ENCODE results near the gene ZNF732.

DNA sequence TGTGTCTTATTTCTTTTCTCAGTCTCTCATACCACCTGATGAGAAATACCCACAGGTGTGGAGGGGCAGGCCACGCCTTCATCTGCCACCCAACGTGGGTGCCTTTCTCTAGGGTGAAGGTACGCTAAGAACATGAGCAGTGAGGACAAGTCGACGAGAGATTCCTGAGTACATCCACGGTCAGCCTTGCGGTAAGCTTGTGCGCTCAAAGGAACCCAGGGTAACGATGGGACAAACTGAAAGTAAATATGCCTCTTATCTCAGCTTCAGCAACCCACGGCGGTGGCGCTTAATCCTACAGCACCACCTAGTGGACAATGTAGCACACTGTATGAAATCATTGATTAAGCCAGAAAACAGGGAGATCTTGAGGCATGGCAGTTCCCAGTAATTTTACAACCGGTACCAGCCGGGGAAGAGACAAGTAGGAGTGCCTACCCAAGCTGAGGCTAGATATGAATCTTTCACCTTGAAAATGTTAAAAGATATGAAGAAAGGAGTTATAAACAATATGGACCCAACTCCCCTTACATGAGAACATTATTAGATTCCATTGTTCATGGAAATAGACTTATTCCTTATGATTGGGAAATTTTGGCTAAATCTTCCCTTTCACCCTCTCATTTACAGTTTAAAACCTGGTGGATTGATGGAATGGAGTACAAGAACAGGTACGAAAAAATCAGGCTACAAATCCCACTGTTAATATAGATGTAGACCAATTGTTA, 63.0 kb downstream of the ZNF732 start:
- TF ChIP-seq, protein P1, sequence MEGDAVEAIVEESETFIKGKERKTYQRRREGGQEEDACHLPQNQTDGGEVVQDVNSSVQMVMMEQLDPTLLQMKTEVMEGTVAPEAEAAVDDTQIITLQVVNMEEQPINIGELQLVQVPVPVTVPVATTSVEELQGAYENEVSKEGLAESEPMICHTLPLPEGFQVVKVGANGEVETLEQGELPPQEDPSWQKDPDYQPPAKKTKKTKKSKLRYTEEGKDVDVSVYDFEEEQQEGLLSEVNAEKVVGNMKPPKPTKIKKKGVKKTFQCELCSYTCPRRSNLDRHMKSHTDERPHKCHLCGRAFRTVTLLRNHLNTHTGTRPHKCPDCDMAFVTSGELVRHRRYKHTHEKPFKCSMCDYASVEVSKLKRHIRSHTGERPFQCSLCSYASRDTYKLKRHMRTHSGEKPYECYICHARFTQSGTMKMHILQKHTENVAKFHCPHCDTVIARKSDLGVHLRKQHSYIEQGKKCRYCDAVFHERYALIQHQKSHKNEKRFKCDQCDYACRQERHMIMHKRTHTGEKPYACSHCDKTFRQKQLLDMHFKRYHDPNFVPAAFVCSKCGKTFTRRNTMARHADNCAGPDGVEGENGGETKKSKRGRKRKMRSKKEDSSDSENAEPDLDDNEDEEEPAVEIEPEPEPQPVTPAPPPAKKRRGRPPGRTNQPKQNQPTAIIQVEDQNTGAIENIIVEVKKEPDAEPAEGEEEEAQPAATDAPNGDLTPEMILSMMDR (IDR thresholded peaks at IDR 0.05; ENCODE audit: insufficient read depth, low read length, poor library complexity, severe bottlenecking) = peak; percentile 67
- no peak for TF ChIP-seq EZH2phosphoT487 (conservative IDR thresholded peaks at IDR 0.05; ENCODE audit: low read length)
